H9 (cell line): ENCODE results near the gene ASB7. TPM values are rescaled to one million over a fixed set of nuclear protein-coding genes. Genes with fewer than 3 reads are reported as not detected.
A peak's percentile ranks its signal among the peaks of the same experiment; 100 is the strongest.

Experiments
- DNase-seq: peaks from one replicate; pipeline ENCODE4 v3.0.0-alpha.2; 2017
- H2AFZ ChIP-seq: one replicate; pipeline ENCODE4 v1.6.1; 2013; ENCODE audit warnings: mild to moderate bottlenecking, low read length, control low read depth, moderate library complexity
- H2AK5ac ChIP-seq: 2 replicates; pipeline ENCODE4 v1.6.1; 2013; ENCODE audit warnings: low read length, control low read depth, mixed read lengths; ENCODE audit not compliant: insufficient read length
- H2BK120ac ChIP-seq: one replicate; pipeline ENCODE4 v1.6.1; 2013; ENCODE audit warnings: low read depth, mild to moderate bottlenecking, low read length, control low read depth, inconsistent platforms; ENCODE audit not compliant: poor library complexity, severe bottlenecking
- H2BK12ac ChIP-seq: 2 replicates; pipeline ENCODE4 v1.6.1; 2013; ENCODE audit warnings: low read length, control low read depth, mixed read lengths, low read depth; ENCODE audit not compliant: insufficient read length
- H2BK15ac ChIP-seq: 2 replicates; pipeline ENCODE4 v1.6.1; 2013; ENCODE audit warnings: low read depth, low read length, control low read depth
- H2BK20ac ChIP-seq: one replicate; pipeline ENCODE4 v1.6.1; 2013; ENCODE audit warnings: low read depth, mild to moderate bottlenecking, low read length, control low read depth, inconsistent platforms; ENCODE audit not compliant: poor library complexity, severe bottlenecking
- H2BK5ac ChIP-seq: 2 replicates; pipeline ENCODE4 v1.6.1; 2013; ENCODE audit warnings: low read length, control low read depth, mixed read lengths; ENCODE audit not compliant: insufficient read length
- H3K14ac ChIP-seq: 2 replicates; pipeline ENCODE4 v1.6.1; 2013; ENCODE audit warnings: low read length, control low read depth; ENCODE audit not compliant: insufficient read depth
- H3K18ac ChIP-seq: 2 replicates; pipeline ENCODE4 v1.6.1; 2013; ENCODE audit warnings: low read depth, mild to moderate bottlenecking, mixed read lengths, low read length, control low read depth; ENCODE audit not compliant: insufficient read length
- H3K23ac ChIP-seq: 2 replicates; pipeline ENCODE4 v1.6.1; 2013; ENCODE audit warnings: low read length, control low read depth, mixed read lengths, low read depth; ENCODE audit not compliant: insufficient read length
- H3K23me2 ChIP-seq: 2 replicates; pipeline ENCODE4 v1.6.1; 2013; ENCODE audit warnings: low read depth, mild to moderate bottlenecking, mixed read lengths, low read length, control low read depth; ENCODE audit not compliant: insufficient read length, poor library complexity, severe bottlenecking
- H3K27ac ChIP-seq: 2 replicates; pipeline ENCODE4 v1.5.1; 2013; ENCODE audit warnings: low read length, control low read depth, mixed read lengths, low read depth; ENCODE audit not compliant: insufficient read length
- H3K27me3 ChIP-seq: 2 replicates; pipeline ENCODE4 v1.6.1; 2013; ENCODE audit warnings: low read length, control low read depth, inconsistent platforms; ENCODE audit not compliant: insufficient read depth
- H3K4ac ChIP-seq: 2 replicates; pipeline ENCODE4 v1.6.1; 2013; ENCODE audit warnings: low read depth, mild to moderate bottlenecking, control low read depth, inconsistent platforms, low read length, moderate library complexity
- H3K4me1 ChIP-seq: 2 replicates; pipeline ENCODE4 v1.6.1; 2013; ENCODE audit warnings: low read length, control low read depth, inconsistent platforms; ENCODE audit not compliant: insufficient read depth
- H3K4me2 ChIP-seq: 2 replicates; pipeline ENCODE4 v1.6.1; 2013; ENCODE audit warnings: low read length, control low read depth, mixed read lengths; ENCODE audit not compliant: insufficient read length, insufficient read depth
- H3K56ac ChIP-seq: 2 replicates; pipeline ENCODE4 v1.6.1; 2013; ENCODE audit warnings: low read depth, mild to moderate bottlenecking, mixed read lengths, low read length, control low read depth; ENCODE audit not compliant: insufficient read length
- H3K79me1 ChIP-seq: 2 replicates; pipeline ENCODE4 v1.6.1; 2013; ENCODE audit warnings: low read depth, mild to moderate bottlenecking, moderate library complexity, low read length, control low read depth, inconsistent platforms; ENCODE audit not compliant: insufficient read depth, poor library complexity, severe bottlenecking
- H3K79me2 ChIP-seq: 2 replicates; pipeline ENCODE4 v1.6.1; 2013; ENCODE audit warnings: low read length, control low read depth, inconsistent platforms; ENCODE audit not compliant: insufficient read depth
- H3K9ac ChIP-seq: 2 replicates; pipeline ENCODE4 v1.6.1; 2013; ENCODE audit warnings: low read length, control low read depth, mixed read lengths; ENCODE audit not compliant: insufficient read length; ENCODE audit errors: extremely low read depth
- H3K9me3 ChIP-seq: one replicate; pipeline ENCODE4 v1.6.1; 2013; ENCODE audit warnings: low read depth, low read length, inconsistent platforms; ENCODE audit not compliant: control insufficient read depth
- H3T11ph ChIP-seq: one replicate; pipeline ENCODE4 v1.6.1; 2013; ENCODE audit warnings: mild to moderate bottlenecking, low read length, control low read depth, inconsistent platforms
- H4K20me1 ChIP-seq: one replicate; pipeline ENCODE4 v1.6.1; 2013; ENCODE audit not compliant: control insufficient read depth, insufficient read length, insufficient read depth
- H4K5ac ChIP-seq: 2 replicates; pipeline ENCODE4 v1.6.1; 2013; ENCODE audit warnings: low read depth, mild to moderate bottlenecking, mixed read lengths, low read length, control low read depth; ENCODE audit not compliant: insufficient read length
- H4K8ac ChIP-seq: replicated peaks from 2 replicates; pipeline ENCODE4 v1.6.1; 2013; ENCODE audit warnings: low read length, control low read depth, mixed read lengths, low read depth; ENCODE audit not compliant: insufficient read length
- H4K91ac ChIP-seq: 2 replicates; pipeline ENCODE4 v1.6.1; 2013; ENCODE audit warnings: low read depth, mild to moderate bottlenecking, moderate library complexity, mixed read lengths, low read length, control low read depth; ENCODE audit not compliant: insufficient read length
- H3K27ac Mint-ChIP-seq, 3 experiments: 2 replicates in 2 of 3; 3 replicates in 1 of 3; pipeline ENCODE4 v1.8.0; 2020 to 2021; ENCODE audit warnings: mixed read lengths in 3 of 3, mild to moderate bottlenecking in 1 of 3, moderate library complexity in 1 of 3
- H3K27me3 Mint-ChIP-seq: 2 replicates; pipeline ENCODE4 v1.8.0; 2021; ENCODE audit warnings: low read depth, mild to moderate bottlenecking, moderate library complexity, mixed read lengths
- H3K36me3 Mint-ChIP-seq, 3 experiments: 2 replicates in 2 of 3; 3 replicates in 1 of 3; pipeline ENCODE4 v1.8.0; 2020 to 2021; ENCODE audit warnings: low read depth in 3 of 3, mixed read lengths in 3 of 3; ENCODE audit not compliant: insufficient read depth in 1 of 3
- H3K4me1 Mint-ChIP-seq, 2 experiments: 2 replicates each; pipeline ENCODE4 v1.8.0; 2020; ENCODE audit warnings: mixed read lengths in 2 of 2
- H3K4me3 Mint-ChIP-seq, 2 experiments: 2 replicates in 1 of 2; 3 replicates in 1 of 2; pipeline ENCODE4 v1.8.0; 2020 to 2021; ENCODE audit warnings: mild to moderate bottlenecking in 2 of 2, mixed read lengths in 2 of 2, moderate library complexity in 1 of 2
- H3K9me3 Mint-ChIP-seq, 2 experiments: 2 replicates in 1 of 2; 3 replicates in 1 of 2; pipeline ENCODE4 v1.8.0; 2020; ENCODE audit warnings: mild to moderate bottlenecking in 2 of 2, mixed read lengths in 2 of 2, moderate library complexity in 1 of 2
- CTCF ChIP-seq: fragments of 200-600 bp; sonication (generic); conservative IDR thresholded peaks from 3 replicates; pipeline ENCODE4 v1.8.0; 2021; ENCODE audit warnings: antibody characterized with exemption, mild to moderate bottlenecking
- WGBS: extraction: QIAGEN DNeasy Blood & Tissue Kit; methylation state at CpG from one replicate; pipeline ENCODE4 v1.1.7; 2013; ENCODE audit warnings: missing lambda C conversion rate, low lambda C conversion rate, mixed read lengths; ENCODE audit not compliant: insufficient read length; ENCODE audit errors: extremely low coverage; 5-methylcytosine and 5-hydroxymethylcytosine counted together
- total RNA-seq: library from RNA; stranded (reverse); gene quantifications from 2 replicates; pipeline ENCODE4 v1.2.1, GENCODE V29; 2021

The ASB7 gene
- total RNA-seq, 1 experiment from 2014 or later, result 12.8 TPM

DNA sequence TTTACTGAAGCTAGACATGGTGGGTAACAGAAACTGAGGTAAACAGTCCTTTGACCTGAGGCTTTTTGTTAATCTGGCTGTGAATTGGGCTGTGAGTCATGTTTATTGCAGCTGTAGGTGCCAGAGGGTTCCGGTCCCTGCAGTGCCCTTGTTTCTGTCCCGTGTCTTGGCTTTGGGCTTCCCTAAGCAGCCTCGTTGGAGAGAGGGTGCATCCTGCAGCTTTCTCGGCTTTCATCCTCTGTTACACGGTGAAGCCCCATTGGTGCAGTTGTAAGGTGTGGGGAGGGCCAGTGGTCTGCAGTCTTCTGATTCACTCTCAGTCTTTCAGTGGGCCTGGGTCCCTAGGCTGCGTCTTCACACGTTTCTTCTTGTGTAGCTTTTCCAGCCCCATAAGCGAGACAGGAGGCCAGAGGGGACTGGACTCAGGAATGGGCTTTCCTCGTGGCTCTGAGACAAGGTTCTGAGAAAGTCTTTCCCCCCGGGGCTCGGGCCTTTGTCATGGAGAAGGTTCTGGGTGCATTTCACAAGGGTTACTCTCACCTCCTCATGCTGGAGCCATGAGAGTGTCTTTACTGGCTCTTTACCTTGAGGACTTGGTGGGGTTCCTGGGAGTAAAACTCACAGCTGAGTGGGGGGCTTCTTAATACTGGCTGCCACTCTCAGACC, 33.1 kb downstream of the ASB7 start:
- Histone ChIP-seq H3K23me2 (no peaks in the 10 kb centered on the region), H3K79me1 (peaks cover 3% of the 10 kb centered on the region), H3K18ac (no peak overlapping the region), H2BK20ac (no peak overlapping the region), H2AK5ac (no peak overlapping the region), H3K23ac (no peak overlapping the region), H2BK5ac (no peak overlapping the region), H2BK12ac (no peak overlapping the region), H3K9me3 (no peaks in the 10 kb centered on the region), H3K4ac (no peak overlapping the region), H3K4me2 (no peak overlapping the region), H3K9ac (no peak overlapping the region), H4K20me1 (peaks cover 1% of the 10 kb centered on the region), H4K91ac (no peak overlapping the region), H3K14ac (peak overlapping the region; percentile 67; the same call in 1 of the 2 replicates), H4K5ac (no peak overlapping the region), H3K56ac (no peak overlapping the region), H3K79me2 (peaks cover 1% of the 10 kb centered on the region; the same call in 1 of the 2 replicates), H3T11ph (no peak overlapping the region), H2BK15ac (no peak overlapping the region), H2AFZ (no peak overlapping the region), H3K27ac (no peak overlapping the region), H3K27me3 (no peaks in the 10 kb centered on the region), H4K8ac (no peak overlapping the region), H2BK120ac (no peak overlapping the region), H3K4me1 (no peaks in the 10 kb centered on the region; the same call in 1 of the 2 replicates)
- no peak for TF ChIP-seq CTCF
- WGBS, result no CpG with 5 or more reads among the region's 11 CpGs
- peak; percentile 62 for DNase-seq
- Mint-ChIP-seq H3K27ac (peak overlapping the region; percentile 53 to 74 (median 68); a peak in 6 of 7 replicates), H3K4me1 (peaks cover 49 to 51% of the 10 kb centered on the region in 2 experiments), H3K4me3 (no peak overlapping the region), H3K36me3 (peaks cover 0 to 20% (median 9%) of the 10 kb centered on the region in 3 experiments; a peak in 6 of 7 replicates), H3K27me3 (no peaks in the 10 kb centered on the region), H3K9me3 (no peaks in the 10 kb centered on the region)
